Measurements from ENCODE around the gene NENF. TPM values are rescaled to one million over a fixed set of nuclear protein-coding genes. Genes with fewer than 3 reads are reported as not detected.
A peak's percentile ranks its signal among the peaks of the same experiment; 100 is the strongest.

The NENF gene
- total and polyA plus RNA-seq, 2 donors (not counting 1 experiment from before 2014, with no cell fraction given) = 33.3 to 58.1 TPM

GRCh38 chr1:212477014-212477679 lies 44.4 kb downstream of the NENF start:
- DNase-seq (ENCODE audit: low read depth in 2 of 2) = peak; percentile 71 to 86
- Histone ChIP-seq H3K9ac (ENCODE audit: insufficient read depth, low read length) (no peak overlapping the region), H4K20me1 (ENCODE audit: control insufficient read depth, extremely low read depth, insufficient read depth, low read length) (no peaks in the 10 kb centered on the region), H3K4me1 (ENCODE audit: control insufficient read depth, extremely low read depth, insufficient read depth, low read length) (no peaks in the 10 kb centered on the region), H3K79me2 (ENCODE audit: control insufficient read depth, insufficient read depth, low read length) (no peaks in the 10 kb centered on the region), H3K27ac (ENCODE audit: insufficient read depth, low read length) (no peak overlapping the region), H3K4me2 (ENCODE audit: extremely low read depth, insufficient read depth, low read length) (peak overlapping the region; percentile 9), H3K27me3 (ENCODE audit: control insufficient read depth, insufficient read depth, low read length) (peaks cover 5% of the 10 kb centered on the region), H3K9me3 (ENCODE audit: control insufficient read depth, insufficient read depth, low read depth, low read length) (no peaks in the 10 kb centered on the region), H3K4me3 (replicated peaks in 1 of 4; ENCODE audit: control extremely low read depth in 1 of 4, insufficient read depth in 1 of 4, low read depth in 3 of 4, low read length in 4 of 4) (no peak overlapping the region), H3K36me3 (ENCODE audit: control insufficient read depth, insufficient read depth, low read length) (no peaks in the 10 kb centered on the region), H2AFZ (ENCODE audit: low read length) (no peak overlapping the region)
- TF ChIP-seq CTCF (conservative IDR thresholded peaks at IDR 0.05 in 1 of 2, IDR thresholded peaks at IDR 0.05 in 1 of 2; ENCODE audit: low read depth in 1 of 2, low read length in 2 of 2) = peak; percentile 86 to 95
- TF ChIP-seq EZH2 (IDR thresholded peaks at IDR 0.05; ENCODE audit: low read length, missing control alignments) = no peak

GRCh38 chr1:212477680-212478466 lies 45.2 kb downstream of the NENF start:
- Histone ChIP-seq H3K27me3 (ENCODE audit: control insufficient read depth, insufficient read depth, low read length) (peaks cover 5% of the 10 kb centered on the region), H3K27ac (ENCODE audit: insufficient read depth, low read length) (no peak overlapping the region), H2AFZ (ENCODE audit: low read length) (no peak overlapping the region), H3K4me1 (ENCODE audit: control insufficient read depth, extremely low read depth, insufficient read depth, low read length) (no peaks in the 10 kb centered on the region), H3K79me2 (ENCODE audit: control insufficient read depth, insufficient read depth, low read length) (no peaks in the 10 kb centered on the region), H3K9ac (ENCODE audit: insufficient read depth, low read length) (no peak overlapping the region), H3K9me3 (ENCODE audit: control insufficient read depth, insufficient read depth, low read depth, low read length) (no peaks in the 10 kb centered on the region), H3K4me2 (ENCODE audit: extremely low read depth, insufficient read depth, low read length) (no peak overlapping the region), H3K36me3 (ENCODE audit: control insufficient read depth, insufficient read depth, low read length) (no peaks in the 10 kb centered on the region), H3K4me3 (replicated peaks in 1 of 4; ENCODE audit: control extremely low read depth in 1 of 4, insufficient read depth in 1 of 4, low read depth in 3 of 4, low read length in 4 of 4) (no peak overlapping the region), H4K20me1 (ENCODE audit: control insufficient read depth, extremely low read depth, insufficient read depth, low read length) (no peaks in the 10 kb centered on the region)
- no peak for DNase-seq (ENCODE audit: low read depth in 2 of 2)
- TF ChIP-seq CTCF (conservative IDR thresholded peaks at IDR 0.05 in 1 of 2, IDR thresholded peaks at IDR 0.05 in 1 of 2; ENCODE audit: low read depth in 1 of 2, low read length in 2 of 2) (no peak), EZH2 (IDR thresholded peaks at IDR 0.05; ENCODE audit: low read length, missing control alignments) (no peak)

- H4K20me1 ChIP-seq (ENCODE audit: control insufficient read depth, extremely low read depth, insufficient read depth, low read length) = no peaks in the 10 kb centered on the region
These were observed 45.8 kb downstream of the NENF start for GRCh38 chr1:212478467-212479025.

More at GRCh38 chr1:212478467-212479025, 45.8 kb downstream of the NENF start:
- Histone ChIP-seq H3K79me2 (ENCODE audit: control insufficient read depth, insufficient read depth, low read length) (no peaks in the 10 kb centered on the region), H3K27ac (ENCODE audit: insufficient read depth, low read length) (no peak overlapping the region), H3K27me3 (ENCODE audit: control insufficient read depth, insufficient read depth, low read length) (peaks cover 5% of the 10 kb centered on the region), H2AFZ (ENCODE audit: low read length) (no peak overlapping the region), H3K36me3 (ENCODE audit: control insufficient read depth, insufficient read depth, low read length) (no peaks in the 10 kb centered on the region), H3K4me2 (ENCODE audit: extremely low read depth, insufficient read depth, low read length) (no peak overlapping the region), H3K4me1 (ENCODE audit: control insufficient read depth, extremely low read depth, insufficient read depth, low read length) (no peaks in the 10 kb centered on the region), H3K4me3 (replicated peaks in 1 of 4; ENCODE audit: control extremely low read depth in 1 of 4, insufficient read depth in 1 of 4, low read depth in 3 of 4, low read length in 4 of 4) (no peak overlapping the region), H3K9me3 (ENCODE audit: control insufficient read depth, insufficient read depth, low read depth, low read length) (no peaks in the 10 kb centered on the region), H3K9ac (ENCODE audit: insufficient read depth, low read length) (no peak overlapping the region)
- DNase-seq (ENCODE audit: low read depth in 2 of 2) = no peak
- TF ChIP-seq EZH2 (IDR thresholded peaks at IDR 0.05; ENCODE audit: low read length, missing control alignments) (no peak), CTCF (conservative IDR thresholded peaks at IDR 0.05 in 1 of 2, IDR thresholded peaks at IDR 0.05 in 1 of 2; ENCODE audit: low read depth in 1 of 2, low read length in 2 of 2) (no peak)
